Measurements from ENCODE around the gene ERG28. TPM values are rescaled to one million over a fixed set of nuclear protein-coding genes. Genes with fewer than 3 reads are reported as not detected.

The ERG28 gene
- total and polyA plus RNA-seq, 2 experiments from 2014 or later: 38.4 to 74.4 TPM

- H3K4me2 ChIP-seq: no peak overlapping the region
Observed at GRCh38 chr14:75631453-75631831, 29.2 kb downstream of the ERG28 start.

GRCh38 chr14:75630695-75631452, 29.8 kb downstream of the ERG28 start:
- TF ChIP-seq EZH2phosphoT487 (IDR thresholded peaks at IDR 0.05; ENCODE audit: low read depth, severe bottlenecking, unreplicated experiment) (no peak), EZH2 (IDR thresholded peaks at IDR 0.05; ENCODE audit: borderline replicate concordance) (no peak), CTCF (IDR thresholded peaks at IDR 0.05; ENCODE audit: poor library complexity) (no peak)
- no peak overlapping the region for H3K27ac ChIP-seq
- no peaks in the 10 kb centered on the region for H3K4me1 ChIP-seq (ENCODE audit: insufficient read depth)
- H3K79me2 ChIP-seq: no peaks in the 10 kb centered on the region
- H3K4me3 ChIP-seq: no peak overlapping the region
- H3K9me3 ChIP-seq (ENCODE audit: low read depth): no peaks in the 10 kb centered on the region
- H3K9me2 ChIP-seq (replicated peaks; ENCODE audit: insufficient read depth): no peaks in the 10 kb centered on the region
- no peak overlapping the region for H2AFZ ChIP-seq
- no peaks in the 10 kb centered on the region for H3K27me3 ChIP-seq
- no peak overlapping the region for H3K4me2 ChIP-seq
- no peak for DNase-seq (ENCODE audit: low spot score)
- no peaks in the 10 kb centered on the region for H4K20me1 ChIP-seq (ENCODE audit: insufficient read depth, poor library complexity, severe bottlenecking)
- 57% methylated on average over 6 of the region's 6 CpGs for WGBS (ENCODE audit: low lambda C conversion rate, missing lambda C conversion rate)
- H3K36me3 ChIP-seq (replicated peaks; ENCODE audit: insufficient read depth, low read depth): no peaks in the 10 kb centered on the region

More at GRCh38 chr14:75631453-75631831, 29.2 kb downstream of the ERG28 start:
- Histone ChIP-seq H3K79me2 (no peaks in the 10 kb centered on the region), H3K9me3 (ENCODE audit: low read depth) (no peaks in the 10 kb centered on the region), H4K20me1 (ENCODE audit: insufficient read depth, poor library complexity, severe bottlenecking) (no peaks in the 10 kb centered on the region), H2AFZ (no peak overlapping the region), H3K4me1 (ENCODE audit: insufficient read depth) (no peaks in the 10 kb centered on the region), H3K27me3 (no peaks in the 10 kb centered on the region), H3K36me3 (replicated peaks; ENCODE audit: insufficient read depth, low read depth) (no peaks in the 10 kb centered on the region), H3K4me3 (no peak overlapping the region), H3K9me2 (replicated peaks; ENCODE audit: insufficient read depth) (no peaks in the 10 kb centered on the region), H3K27ac (no peak overlapping the region)
- DNase-seq (ENCODE audit: low spot score): peak; percentile 27
- TF ChIP-seq EZH2 (IDR thresholded peaks at IDR 0.05; ENCODE audit: borderline replicate concordance) (no peak), EZH2phosphoT487 (IDR thresholded peaks at IDR 0.05; ENCODE audit: low read depth, severe bottlenecking, unreplicated experiment) (no peak), CTCF (IDR thresholded peaks at IDR 0.05; ENCODE audit: poor library complexity) (no peak)
- 67% methylated on average over 5 of the region's 5 CpGs for WGBS (ENCODE audit: low lambda C conversion rate, missing lambda C conversion rate)

- Histone ChIP-seq H3K4me3 (no peak overlapping the region), H3K9me2 (replicated peaks; ENCODE audit: insufficient read depth) (no peaks in the 10 kb centered on the region), H2AFZ (no peak overlapping the region), H3K9me3 (ENCODE audit: low read depth) (no peaks in the 10 kb centered on the region), H3K27me3 (no peaks in the 10 kb centered on the region), H3K36me3 (replicated peaks; ENCODE audit: insufficient read depth, low read depth) (no peaks in the 10 kb centered on the region), H3K79me2 (no peaks in the 10 kb centered on the region), H3K4me2 (no peak overlapping the region), H4K20me1 (ENCODE audit: insufficient read depth, poor library complexity, severe bottlenecking) (no peaks in the 10 kb centered on the region), H3K27ac (no peak overlapping the region), H3K4me1 (ENCODE audit: insufficient read depth) (no peaks in the 10 kb centered on the region)
- no peak for DNase-seq (ENCODE audit: low spot score)
- WGBS (ENCODE audit: low lambda C conversion rate, missing lambda C conversion rate): 95% methylated on average over 3 of the region's 3 CpGs
- TF ChIP-seq EZH2 (IDR thresholded peaks at IDR 0.05; ENCODE audit: borderline replicate concordance): no peak
- no peak for TF ChIP-seq CTCF (IDR thresholded peaks at IDR 0.05; ENCODE audit: poor library complexity)
- TF ChIP-seq EZH2phosphoT487 (IDR thresholded peaks at IDR 0.05; ENCODE audit: low read depth, severe bottlenecking, unreplicated experiment): no peak
Observed at GRCh38 chr14:75628816-75629215, 31.9 kb downstream of the ERG28 start.

All from hepatocyte (in vitro differentiated cells).